ENCODE measurements around the gene ACTR5. TPM values are rescaled to one million over a fixed set of nuclear protein-coding genes. Genes with fewer than 3 reads are reported as not detected.

ACTR5 gene
- total and polyA plus RNA-seq, 2 donors from 2014 or later = 5.8 to 8.4 TPM

- Histone ChIP-seq H3K27ac (ENCODE audit: low read depth in 2 of 2, low read length in 2 of 2) (no peak overlapping the region), H3K36me3 (ENCODE audit: control insufficient read depth in 2 of 3, insufficient read depth in 3 of 3, low read length in 3 of 3) (peaks cover 4 to 10% (median 7%) of the 10 kb centered on the region in 3 donors), H3K4me3 (ENCODE audit: low read length in 3 of 3) (no peak overlapping the region), H3K9ac (ENCODE audit: low read length in 3 of 3) (no peak overlapping the region), H3K9me3 (ENCODE audit: control insufficient read depth in 2 of 3, insufficient read depth in 1 of 3, low read length in 3 of 3) (no peaks in the 10 kb centered on the region), H3K4me1 (ENCODE audit: control insufficient read depth in 2 of 3, insufficient read depth in 2 of 3, low read depth in 1 of 3, low read length in 3 of 3) (no peaks in the 10 kb centered on the region), H3K27me3 (ENCODE audit: control insufficient read depth, insufficient read depth, low read length) (no peaks in the 10 kb centered on the region)
- no peak for DNase-seq
- intact Hi-C loops (cut with DNase I) = no loop called here
- no peak for TF ChIP-seq CTCF (IDR thresholded peaks at IDR 0.05; ENCODE audit: borderline replicate concordance, extremely low read depth, insufficient read depth)
- FAIRE-seq = no peak
These were observed 28.1 kb downstream of the ACTR5 start for GRCh38 chr20:38776363-38776762.

- TF ChIP-seq CTCF (IDR thresholded peaks at IDR 0.05; ENCODE audit: borderline replicate concordance, extremely low read depth, insufficient read depth) = no peak
- DNase-seq = no peak
- H3K27ac ChIP-seq (ENCODE audit: low read depth in 2 of 2, low read length in 2 of 2) = no peak overlapping the region
- H3K9me3 ChIP-seq (ENCODE audit: control insufficient read depth in 2 of 3, insufficient read depth in 1 of 3, low read length in 3 of 3) = no peaks in the 10 kb centered on the region
- no peak overlapping the region for H3K4me3 ChIP-seq (ENCODE audit: low read length in 3 of 3)
- H3K27me3 ChIP-seq (ENCODE audit: control insufficient read depth, insufficient read depth, low read length) = no peaks in the 10 kb centered on the region
- FAIRE-seq = no peak
- intact Hi-C loops (cut with DNase I) = no loop called here
- H3K9ac ChIP-seq (ENCODE audit: low read length in 3 of 3) = no peak overlapping the region
- no peaks in the 10 kb centered on the region for H3K4me1 ChIP-seq (ENCODE audit: control insufficient read depth in 2 of 3, insufficient read depth in 2 of 3, low read depth in 1 of 3, low read length in 3 of 3)
- no peaks in the 10 kb centered on the region for H3K36me3 ChIP-seq (ENCODE audit: control insufficient read depth in 2 of 3, insufficient read depth in 3 of 3, low read length in 3 of 3)
These were observed 31.2 kb downstream of the ACTR5 start for GRCh38 chr20:38779247-38780097.

GRCh38 chr20:38782275-38782674 is 34.0 kb downstream of the ACTR5 start:
- Histone ChIP-seq H3K27me3 (ENCODE audit: control insufficient read depth, insufficient read depth, low read length) (no peaks in the 10 kb centered on the region), H3K36me3 (ENCODE audit: control insufficient read depth in 2 of 3, insufficient read depth in 3 of 3, low read length in 3 of 3) (no peaks in the 10 kb centered on the region), H3K4me3 (ENCODE audit: low read length in 3 of 3) (no peak overlapping the region), H3K9me3 (ENCODE audit: control insufficient read depth in 2 of 3, insufficient read depth in 1 of 3, low read length in 3 of 3) (no peaks in the 10 kb centered on the region), H3K27ac (ENCODE audit: low read depth in 2 of 2, low read length in 2 of 2) (no peak overlapping the region), H3K9ac (ENCODE audit: low read length in 3 of 3) (no peak overlapping the region), H3K4me1 (ENCODE audit: control insufficient read depth in 2 of 3, insufficient read depth in 2 of 3, low read depth in 1 of 3, low read length in 3 of 3) (no peaks in the 10 kb centered on the region)
- no peak for DNase-seq
- no peak for FAIRE-seq
- TF ChIP-seq CTCF (IDR thresholded peaks at IDR 0.05; ENCODE audit: borderline replicate concordance, extremely low read depth, insufficient read depth) = no peak
- intact Hi-C loops (cut with DNase I) = no loop called here

Data from kidney (tissue), 14 donors.